Left hindlimb (tissue), 1 donor: Measurements from ENCODE around the gene HMG20A.
A peak's percentile ranks its signal among the peaks of the same experiment; 100 is the strongest.

Source experiments
- DNase-seq: peaks from one replicate; pipeline ENCODE4 v3.0.0-alpha.2; 2018

The HMG20A gene

DNA sequence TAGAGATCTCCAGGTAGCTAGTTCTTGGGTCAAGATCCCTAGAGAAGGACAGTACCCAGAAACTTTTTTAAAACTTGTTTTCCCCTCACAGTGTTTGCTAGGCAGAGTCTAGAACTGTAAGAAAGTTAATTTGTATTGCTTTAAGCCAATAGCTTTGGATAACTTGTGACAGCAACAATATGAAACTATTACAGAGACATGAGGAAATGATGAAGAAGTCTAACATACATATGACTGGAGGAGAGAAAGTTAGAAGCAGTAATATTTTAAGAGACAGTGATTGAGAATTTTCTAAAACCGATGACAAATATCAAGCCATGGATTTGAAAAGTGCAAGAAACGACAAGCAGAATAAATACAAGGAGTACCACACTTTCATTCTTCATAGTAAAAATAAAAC, 10.0 kb downstream of the HMG20A start:
- DNase-seq, result no peak

DNA sequence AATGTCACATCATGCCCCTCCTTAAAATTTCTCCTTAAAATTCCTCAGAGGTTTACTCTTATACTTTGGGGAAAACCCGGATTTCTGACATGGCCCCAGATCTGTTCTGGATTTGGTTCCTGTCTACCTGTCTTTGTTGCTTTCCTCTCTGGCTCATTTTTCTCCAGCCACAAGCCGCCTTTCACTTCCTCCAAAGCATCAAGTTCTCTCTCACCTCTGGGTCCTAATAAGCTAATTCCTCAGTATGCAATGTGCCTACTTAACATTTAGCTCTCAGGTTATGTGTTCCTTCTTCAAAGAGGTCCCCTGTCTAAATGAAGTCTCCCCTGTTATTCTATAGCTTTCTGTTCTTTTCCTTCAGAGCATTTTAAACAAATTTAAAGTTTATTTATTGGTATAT, 16.1 kb downstream of the HMG20A start:
- no peak for DNase-seq

DNA sequence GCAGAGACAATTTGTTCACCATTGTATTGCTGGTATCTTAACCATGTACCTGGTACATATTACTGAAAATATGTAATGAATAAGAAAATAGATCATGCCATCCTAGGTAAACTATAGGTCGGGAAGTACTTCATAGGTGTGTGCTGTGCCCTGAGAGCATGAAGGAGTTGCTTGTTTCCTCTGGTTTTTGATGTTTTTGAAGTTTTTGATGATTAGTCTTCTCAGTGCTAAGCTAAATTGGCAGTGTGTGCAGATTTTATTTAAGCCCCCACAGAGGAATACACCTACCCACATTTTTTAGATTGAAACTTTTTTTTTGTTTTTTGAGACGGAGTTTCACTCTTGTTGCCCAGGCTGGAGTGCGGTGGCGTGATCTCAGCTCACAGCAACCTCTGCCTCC, 16.6 kb downstream of the HMG20A start:
- no peak for DNase-seq

DNA sequence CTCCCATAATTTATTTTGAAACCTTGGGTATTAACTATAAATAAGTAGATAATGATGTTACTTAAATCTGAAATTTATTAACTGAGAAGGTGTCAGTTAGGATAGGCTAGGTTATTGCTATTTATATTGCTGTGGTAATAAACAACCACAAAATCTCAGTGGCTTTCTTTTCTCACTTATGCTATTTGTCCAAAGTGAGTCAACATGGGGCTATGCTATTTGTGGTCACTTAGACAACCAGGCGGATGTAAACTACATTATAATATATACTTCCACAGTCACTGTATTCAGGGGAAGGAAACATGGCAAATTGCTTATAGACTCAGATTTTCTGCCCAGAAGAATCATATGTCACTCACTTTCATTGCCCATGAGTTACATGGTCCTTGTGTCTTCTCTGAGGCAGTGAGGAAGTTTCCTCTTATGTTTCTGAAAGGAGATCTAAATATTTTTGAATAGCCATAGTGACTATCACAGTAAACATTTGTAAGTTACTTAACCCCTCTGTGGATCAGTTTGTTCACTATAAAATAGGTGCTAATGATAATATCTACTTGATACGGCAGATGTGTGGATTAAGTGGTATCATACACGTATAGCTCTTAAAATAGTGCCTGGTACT, 19.8 kb downstream of the HMG20A start:
- no peak for DNase-seq

DNA sequence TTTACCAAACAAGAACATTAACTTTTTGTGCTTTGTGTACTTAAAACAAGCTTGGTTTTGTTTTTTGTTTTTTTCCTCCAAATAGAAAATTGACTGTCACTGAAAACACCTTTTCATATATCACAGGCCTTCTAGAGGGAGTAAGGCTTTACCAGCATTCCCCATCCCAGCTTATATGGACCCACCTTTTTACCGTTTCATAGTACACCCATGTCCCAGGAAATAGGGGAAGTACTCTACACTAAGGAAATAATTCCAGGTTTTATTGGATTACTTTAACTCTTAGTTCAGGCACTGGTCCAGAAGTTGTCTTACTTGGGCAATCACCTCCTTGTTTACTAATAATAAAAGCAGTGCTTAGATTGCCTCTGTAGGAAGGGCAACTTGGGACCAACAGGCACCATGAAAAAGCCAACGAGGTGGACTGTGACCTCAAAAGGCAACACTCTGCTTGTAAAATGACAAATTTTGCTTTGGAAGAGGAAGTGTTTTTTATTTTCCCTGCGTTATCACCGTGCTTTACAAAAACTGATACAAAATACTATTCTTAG, 26.2 kb downstream of the HMG20A start:
- no peak for DNase-seq

DNA sequence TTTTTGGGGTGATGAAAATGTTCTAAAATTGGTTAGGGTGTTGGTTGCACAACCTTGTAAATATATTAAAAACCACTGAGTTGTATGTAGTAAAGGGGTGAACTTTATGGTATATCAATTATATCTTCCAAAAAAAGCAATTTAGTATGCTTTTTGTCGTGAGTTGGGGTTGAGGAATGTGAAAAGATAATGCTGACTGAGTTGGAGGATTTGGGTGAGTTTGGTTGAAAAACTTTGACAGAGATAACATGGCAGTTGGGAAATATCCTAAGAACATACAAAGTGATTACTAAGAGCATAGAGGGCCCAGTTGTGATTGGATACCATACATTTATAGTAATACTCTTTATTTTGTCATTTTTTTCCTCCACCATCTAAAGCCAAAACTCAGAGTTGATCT, 33.6 kb downstream of the HMG20A start:
- DNase-seq, result no peak

DNA sequence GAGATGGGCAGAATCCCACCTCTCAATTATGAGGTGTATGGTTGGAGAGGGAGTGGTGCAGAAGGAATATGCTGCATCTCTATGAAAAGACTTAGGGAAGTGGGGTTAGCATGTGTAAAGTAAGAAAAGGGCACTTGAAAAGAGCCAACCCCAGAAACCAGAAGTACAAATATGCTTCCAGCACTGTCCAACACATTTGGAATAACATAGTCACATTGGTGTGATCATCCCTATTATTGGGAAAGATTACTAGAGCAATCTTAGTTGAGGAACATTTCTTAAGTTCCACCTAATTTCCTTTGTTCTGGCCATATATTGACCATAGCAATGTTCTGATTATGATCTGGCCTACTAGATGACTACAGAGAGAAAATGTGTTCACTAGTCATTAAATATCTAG, 34.3 kb downstream of the HMG20A start:
- DNase-seq, result no peak

DNA sequence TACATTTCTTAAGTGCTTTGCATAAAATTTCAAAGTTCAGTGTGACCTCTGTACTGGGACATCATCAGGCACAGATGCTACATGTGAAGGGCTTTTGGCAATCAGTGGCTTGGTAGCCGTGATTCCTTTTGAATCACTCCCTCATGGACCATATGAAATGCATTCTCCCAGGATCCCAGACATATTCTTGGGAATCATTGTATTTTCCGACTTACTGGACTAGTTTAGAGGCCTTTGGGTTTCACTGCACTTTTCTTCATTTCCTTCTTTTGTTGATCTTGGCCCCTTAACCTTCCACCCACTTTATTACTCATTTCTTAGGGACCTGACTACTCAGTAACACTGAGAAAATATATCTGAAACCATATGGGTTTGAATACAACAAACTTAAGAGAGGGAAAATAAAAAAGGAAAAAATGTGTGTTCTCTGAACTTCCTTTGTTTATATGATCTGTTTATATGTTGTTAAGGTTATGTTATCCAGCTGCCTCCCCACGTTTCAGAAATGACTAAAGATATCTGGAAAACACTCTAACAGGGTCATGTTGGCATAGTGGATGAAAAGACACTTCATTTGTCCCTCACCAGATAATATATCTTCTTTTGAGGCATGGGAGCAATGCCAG, 35.1 kb downstream of the HMG20A start:
- DNase-seq, result peak; percentile 31

DNA sequence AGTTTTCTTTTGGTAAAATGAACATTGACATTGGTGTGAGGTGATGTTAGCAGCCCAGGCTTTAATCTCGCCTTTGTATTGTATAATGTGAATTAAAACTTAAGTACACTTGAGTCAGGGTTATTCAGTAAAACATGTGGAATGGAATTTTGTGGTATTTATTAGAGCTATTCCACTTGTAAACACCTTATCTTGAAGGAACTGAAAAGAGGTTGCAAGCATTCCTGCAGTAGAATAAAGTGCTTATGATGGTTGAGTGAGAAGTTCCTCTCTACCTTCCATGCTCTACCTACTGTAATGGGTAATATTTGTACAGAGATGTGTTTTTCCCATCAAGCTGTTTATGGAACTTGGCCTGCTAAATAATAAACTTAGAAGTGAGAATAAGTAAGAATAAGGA, 36.1 kb downstream of the HMG20A start:
- no peak for DNase-seq

DNA sequence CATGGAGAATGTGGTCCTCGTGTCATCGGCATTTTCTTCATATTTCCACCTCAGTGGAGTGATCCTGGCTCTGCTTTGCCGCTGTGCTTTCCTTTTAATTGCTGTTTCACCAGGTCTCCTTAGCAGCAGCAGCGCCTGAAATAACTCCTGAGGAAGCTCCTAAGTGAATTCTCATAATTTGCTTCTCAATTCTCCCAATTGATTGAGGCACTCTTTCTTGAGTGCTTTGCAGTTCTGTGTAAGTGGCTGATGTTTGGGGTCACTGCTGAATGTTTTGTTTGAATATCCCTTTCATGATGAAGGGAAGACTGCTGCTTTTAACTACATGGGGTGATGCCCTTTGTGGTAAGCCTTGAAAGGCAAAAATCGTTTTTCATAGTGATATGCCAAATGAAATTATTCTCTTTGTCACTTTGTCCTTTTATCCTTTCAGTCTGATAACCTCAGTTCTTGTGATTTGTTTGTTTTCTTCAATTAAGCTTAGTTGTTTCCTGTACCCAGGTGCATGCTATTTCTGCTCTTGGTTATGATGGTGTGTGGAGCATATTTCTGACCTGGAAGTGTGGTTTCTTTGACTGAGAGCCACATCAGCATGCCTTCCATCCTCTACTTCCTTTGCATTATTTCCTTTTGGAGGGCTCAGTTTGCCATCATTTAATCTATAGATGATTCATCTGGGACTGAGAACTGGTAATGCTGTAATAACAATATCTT, 36.7 kb downstream of the HMG20A start:
- DNase-seq, result no peak

DNA sequence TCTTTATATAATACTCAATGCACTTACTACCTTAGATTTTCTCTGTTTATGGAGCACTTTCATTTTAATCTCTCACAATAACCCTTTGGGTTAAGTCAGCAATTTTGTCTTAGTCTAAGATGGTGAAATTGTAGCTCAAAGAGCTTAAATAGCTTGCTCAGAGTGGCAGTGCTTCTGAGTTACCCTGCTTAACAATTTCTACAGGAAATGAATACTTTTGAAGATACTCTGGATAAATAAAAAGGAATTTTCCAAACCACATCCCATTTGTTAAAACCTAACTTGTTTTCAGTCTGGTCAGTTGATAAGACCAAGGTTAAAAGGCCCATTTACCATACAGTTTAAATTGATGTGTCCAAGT, 37.2 kb downstream of the HMG20A start:
- DNase-seq, result no peak

DNA sequence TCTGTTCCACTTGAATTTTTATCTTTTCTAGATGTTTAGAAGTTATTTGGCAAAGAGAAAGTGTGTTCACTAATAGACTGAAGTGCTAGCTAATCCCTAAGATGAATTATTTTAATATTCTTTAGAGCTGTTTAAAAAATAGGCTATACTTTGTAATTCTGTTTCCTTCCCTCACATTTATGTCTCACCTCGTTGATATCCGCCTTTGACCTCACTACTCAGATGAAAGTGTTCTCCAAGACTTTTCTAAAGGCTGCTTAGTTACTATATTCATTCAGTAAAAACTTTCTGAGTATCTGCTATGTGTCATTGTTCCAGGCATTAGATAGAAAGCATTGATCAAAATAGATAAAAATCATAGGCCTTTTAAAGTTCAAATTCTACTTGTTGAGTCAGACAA, 38.3 kb downstream of the HMG20A start:
- DNase-seq, result no peak

DNA sequence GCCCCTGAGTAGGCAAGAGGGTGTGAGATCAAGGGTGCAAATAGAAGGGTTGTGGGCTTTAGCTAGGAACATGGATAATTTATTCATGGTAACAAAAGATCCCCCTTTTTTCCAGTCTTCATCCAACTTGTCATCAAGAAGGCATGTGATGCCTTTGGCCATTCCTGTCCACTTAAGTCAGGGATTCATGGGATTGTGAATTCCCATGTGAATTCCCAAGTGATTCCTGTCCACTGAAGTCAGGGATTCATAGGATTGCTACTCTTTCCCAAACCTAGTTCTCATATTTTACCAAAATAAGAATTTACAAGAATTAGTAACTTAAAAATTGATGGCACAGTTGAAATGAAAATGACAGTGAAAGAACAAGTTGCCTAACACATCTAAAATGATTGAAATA, 40.8 kb downstream of the HMG20A start:
- no peak for DNase-seq

DNA sequence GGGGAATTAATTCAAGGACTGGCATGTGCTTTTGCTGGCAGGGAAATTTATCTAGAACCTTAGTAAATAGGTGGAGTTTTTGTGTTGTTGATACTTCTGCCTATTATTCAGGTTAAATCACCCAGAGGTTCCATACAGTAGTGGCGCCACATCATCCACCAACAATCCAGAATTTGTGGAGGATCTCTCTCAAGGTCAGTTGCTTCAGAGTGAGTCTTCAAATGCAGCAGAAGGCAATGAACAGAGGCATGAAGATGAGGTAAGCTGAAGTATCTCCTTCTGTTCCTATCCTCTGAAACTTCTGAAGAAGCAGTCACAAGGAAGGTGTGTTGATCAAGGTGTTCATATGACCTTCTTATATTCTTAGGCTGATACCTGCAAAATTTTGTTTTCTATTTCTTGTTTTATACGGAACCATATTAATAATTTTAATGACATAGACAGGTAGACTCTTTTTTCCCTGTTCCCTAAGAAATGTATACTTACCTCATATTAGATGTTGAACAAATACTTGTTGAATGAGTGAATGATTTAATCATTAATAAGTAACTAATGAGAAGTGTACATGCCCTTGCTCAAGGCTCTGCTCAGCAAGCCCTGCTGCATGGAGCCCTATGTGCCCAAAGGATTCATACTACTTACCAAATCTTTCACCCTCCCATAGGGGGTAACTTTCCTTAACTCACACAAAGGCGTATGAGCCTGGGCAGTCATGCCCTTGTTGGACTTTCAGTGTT, 43.6 kb downstream of the HMG20A start:
- no peak for DNase-seq

DNA sequence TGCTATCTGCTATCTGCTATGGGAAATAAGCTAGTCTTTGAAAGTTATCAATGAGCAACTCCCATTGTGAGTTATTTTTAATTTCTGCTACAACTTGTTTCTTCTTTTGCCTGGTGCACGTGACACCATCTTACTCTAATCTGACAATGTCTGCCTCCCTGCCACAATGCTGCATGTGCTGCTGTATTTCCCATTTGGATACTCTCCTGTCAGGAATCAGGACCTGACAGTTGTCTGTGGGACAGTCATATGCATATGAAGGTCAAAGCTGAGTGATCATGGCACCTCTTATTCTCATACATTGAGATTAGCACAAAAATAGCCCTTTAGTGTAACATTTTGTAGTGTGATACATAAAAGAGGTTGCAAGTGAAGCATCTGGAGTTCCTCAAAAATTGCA, 45.8 kb downstream of the HMG20A start:
- DNase-seq, result no peak

DNA sequence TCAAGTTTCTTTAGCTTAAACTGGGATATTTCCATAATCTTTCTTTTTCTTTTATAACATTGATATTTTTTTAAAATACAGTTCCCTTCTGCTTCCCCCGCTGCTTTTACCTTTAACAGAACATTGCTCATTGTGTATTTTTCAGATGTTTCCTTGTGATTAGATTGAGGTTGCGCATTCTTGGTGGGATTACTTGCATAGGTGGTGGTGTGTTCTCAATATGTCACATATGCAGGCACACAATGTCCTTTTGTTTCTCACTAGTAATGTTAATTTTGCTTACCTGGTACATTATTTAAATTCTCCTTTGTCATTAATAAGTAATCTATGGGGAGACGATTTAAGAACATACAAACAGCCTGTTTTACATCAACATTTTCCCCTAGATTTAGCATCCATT, 48.2 kb downstream of the HMG20A start:
- no peak for DNase-seq

DNA sequence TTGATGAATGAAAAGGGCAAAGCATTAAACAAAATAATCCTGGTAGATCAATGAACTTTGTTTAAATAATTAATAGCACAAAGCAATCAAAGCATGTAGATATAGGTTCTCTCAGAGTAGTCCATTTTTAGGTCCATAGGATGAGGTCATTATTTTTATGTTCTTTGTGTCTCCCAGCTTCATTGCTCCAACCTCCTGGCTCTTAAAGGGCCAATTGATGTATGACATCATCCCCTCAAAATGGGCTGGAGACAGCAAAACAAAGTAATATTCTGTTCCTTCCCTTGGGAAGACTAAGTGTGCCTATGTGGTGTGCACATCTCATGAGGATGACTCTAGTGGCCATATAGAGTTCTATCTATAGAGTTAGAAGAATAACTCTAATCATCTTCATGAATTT, 49.5 kb downstream of the HMG20A start:
- DNase-seq, result no peak

DNA sequence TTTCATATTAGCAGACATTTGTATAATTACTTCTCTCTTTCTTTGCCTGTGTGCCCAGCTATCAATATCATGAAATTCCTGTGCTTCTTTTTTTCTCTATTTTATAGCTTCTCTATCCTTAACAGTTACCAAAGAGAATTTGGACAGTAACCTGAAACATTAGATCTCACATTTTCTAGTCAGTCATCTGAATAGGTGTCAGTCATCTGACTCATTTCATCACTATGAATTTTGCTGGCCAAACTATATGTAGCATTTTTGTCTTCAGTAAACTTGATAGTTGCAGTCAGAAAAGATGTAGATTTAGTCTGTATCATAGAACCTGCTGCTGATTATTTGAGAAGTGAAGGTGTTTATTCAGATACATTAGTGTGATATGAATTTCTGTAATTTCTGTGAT, 52.6 kb downstream of the HMG20A start:
- no peak for DNase-seq

DNA sequence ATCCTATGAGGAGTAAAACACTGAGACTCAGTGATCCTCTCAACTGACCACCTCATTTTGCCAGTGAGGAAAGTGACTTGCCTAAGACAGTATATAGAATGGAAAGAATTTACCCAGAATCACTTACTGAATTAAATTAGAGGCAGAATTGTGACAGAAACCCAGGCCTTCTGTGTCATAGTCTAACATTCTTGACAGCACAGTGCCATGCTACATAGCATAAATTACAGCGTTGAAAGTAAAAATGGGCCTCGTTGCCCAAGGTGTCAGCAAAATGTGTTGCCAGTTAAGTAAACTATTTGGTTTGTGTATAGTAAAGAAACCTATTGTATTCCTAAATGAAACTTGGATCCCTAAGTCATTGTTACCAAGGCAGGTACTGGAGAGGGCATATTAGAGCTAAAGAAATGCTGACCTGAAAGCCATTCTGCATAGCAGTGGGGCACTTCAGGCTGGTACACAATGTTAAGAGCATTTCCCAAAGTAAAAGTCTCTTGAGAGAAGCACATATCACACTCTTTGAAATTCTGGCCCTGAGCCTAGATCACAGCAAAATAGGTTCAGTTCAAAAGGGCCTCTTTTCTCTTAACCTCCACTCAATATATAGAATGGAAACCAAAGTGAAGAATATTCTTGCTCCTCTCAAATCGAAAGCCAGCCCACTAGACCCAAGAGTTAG, 53.8 kb downstream of the HMG20A start:
- no peak for DNase-seq

DNA sequence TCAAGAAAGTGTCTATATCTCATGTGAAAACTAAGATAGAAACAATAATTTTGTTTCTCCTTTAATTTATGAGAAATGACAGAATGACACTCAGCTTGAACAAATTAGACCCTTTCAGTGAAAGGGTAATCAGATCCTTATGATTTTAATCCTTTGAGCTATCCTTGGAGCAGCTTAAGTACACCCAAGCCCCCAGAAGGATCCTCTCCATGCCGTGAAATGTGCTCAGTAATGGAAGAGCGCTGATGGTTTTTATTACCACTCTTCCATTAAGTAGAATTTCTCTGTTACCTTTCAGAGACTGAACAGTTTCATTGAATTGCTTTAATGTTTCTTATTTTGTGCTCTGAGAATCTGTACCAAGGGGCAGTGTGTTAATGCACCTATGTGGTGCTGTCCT, 54.3 kb downstream of the HMG20A start:
- no peak for DNase-seq

DNA sequence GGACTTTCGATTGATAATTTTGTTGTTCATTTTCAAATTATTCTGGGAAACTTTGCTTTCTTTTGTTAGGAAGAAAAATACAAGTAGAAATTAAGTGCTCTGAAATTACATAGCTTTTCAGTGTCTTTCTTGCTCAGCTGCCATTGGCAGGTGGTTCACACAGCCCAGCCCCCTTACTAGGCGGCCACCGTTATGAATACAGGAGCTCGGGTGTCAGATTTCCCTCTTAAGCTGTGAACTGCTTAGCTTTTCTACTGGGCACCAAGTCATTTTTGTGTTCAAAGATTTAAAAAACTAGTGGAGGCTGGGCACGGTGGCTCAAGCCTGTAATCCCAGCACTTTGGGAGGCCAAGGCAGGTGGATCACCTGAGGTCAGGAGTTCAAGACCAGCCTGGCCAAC, 55.2 kb downstream of the HMG20A start:
- DNase-seq, result no peak

DNA sequence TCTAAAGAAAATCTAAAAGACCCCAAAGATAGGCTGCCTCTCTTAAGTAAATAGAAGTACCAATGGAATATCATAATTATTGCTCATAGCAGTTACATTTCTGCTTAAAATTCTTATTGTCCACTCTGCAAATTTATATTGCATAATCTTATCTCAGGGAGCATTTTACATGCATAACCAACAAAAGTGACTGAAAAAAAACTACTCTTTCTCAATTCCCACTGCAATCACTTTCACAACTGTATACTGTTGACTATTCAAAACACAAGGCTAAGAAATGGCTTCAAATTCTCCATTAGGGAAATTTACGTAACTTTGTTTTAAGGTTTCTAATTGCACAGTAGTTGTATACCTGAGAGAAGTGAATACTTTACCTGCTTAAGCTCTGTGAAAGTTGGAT, 56.3 kb downstream of the HMG20A start:
- no peak for DNase-seq

DNA sequence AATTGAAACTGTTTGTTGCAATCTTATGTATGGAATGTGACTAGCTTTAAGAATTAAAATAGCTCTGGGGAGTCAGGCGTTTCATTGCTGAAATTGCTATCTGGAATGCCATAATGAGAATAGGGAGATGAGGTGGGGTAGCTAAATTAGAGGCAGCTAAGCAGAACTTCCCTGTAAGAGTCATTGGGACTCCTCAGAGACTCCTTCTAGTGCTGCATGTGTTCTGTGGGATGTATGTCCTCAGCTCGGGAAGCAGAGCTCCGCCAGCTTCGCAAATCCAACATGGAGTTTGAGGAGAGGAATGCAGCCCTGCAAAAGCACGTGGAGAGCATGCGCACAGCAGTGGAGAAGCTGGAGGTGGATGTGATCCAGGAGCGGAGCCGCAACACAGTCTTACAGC, 57.4 kb downstream of the HMG20A start:
- DNase-seq, result no peak
